ENCODE measurements around the gene TEKT3.

Gene TEKT3

DNA sequence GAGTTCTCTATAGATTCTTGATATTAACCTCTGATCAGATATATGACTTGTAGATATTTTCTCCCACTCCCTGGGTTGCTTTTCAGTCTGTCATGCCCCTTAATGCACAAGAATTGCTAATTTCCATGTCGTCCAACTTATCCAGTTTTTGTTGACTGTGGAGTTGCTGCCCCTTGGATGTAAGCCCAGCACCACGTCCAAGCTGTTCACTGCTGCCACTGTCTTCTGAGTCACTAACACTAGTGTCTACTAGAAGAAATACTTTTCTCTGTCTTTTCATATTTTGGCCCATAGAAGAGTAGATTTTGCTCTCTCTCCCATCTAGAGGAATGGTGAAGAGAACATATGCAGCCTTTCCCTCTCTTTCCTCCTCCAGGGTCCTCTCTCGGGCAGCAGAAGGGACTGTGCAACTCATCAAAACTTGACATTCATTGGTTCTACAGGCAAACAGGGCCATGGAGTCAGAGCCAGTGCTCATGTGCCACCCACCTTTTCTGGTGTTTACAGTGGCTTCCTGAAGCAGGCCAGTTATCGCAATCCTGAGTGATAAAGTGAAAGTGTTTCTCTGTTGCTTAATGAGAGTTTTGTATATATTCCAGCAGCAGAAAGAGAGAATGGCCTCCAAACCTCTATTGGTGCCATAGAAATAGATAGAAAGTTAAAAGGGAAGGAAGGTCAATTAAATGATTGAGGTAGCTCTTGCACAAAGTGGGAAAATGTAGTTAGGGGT, 53.7 kb downstream of the TEKT3 start:
- DNase-seq (ENCODE audit: low read depth): no peak
- TF ChIP-seq CTCF (IDR thresholded peaks at IDR 0.05; ENCODE audit: low read depth, low read length): no peak
- TF ChIP-seq, protein P1, sequence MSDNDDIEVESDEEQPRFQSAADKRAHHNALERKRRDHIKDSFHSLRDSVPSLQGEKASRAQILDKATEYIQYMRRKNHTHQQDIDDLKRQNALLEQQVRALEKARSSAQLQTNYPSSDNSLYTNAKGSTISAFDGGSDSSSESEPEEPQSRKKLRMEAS (IDR thresholded peaks at IDR 0.05; ENCODE audit: low read depth, low read length): no peak
- TF ChIP-seq POLR2A (IDR thresholded peaks at IDR 0.05; ENCODE audit: extremely low read depth, insufficient read length): no peak
- TF ChIP-seq MYC (IDR thresholded peaks at IDR 0.05; ENCODE audit: low read depth, low read length): no peak
- no peak overlapping the region for H3K4me3 ChIP-seq (ENCODE audit: low read depth, low read length)

DNA sequence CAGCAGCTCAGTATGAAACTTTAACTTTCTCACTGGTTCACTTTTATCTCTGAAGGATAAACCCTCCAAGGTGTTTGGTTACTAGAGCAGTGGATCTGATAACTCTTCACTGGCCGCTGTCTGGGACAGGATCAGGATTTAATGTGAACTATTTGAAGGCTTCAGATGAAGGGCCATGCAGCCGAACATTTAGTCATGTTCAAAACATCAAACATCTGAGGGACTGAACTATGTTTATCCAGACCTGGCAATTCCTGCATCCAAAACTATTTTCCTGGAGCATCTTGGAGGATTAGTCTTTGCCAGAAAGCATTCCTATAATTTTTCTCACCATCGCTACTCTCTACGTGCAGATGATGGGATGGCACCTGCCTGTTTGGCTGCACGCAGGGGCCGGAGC, 55.9 kb downstream of the TEKT3 start:
- TF ChIP-seq, protein P1 (IDR thresholded peaks at IDR 0.05; ENCODE audit: low read depth, low read length): no peak
- TF ChIP-seq CTCF (IDR thresholded peaks at IDR 0.05; ENCODE audit: low read depth, low read length) (no peak), MYC (IDR thresholded peaks at IDR 0.05; ENCODE audit: low read depth, low read length) (no peak), POLR2A (IDR thresholded peaks at IDR 0.05; ENCODE audit: extremely low read depth, insufficient read length) (no peak)
- H3K4me3 ChIP-seq (ENCODE audit: low read depth, low read length): no peak overlapping the region
- no peak for DNase-seq (ENCODE audit: low read depth)

DNA sequence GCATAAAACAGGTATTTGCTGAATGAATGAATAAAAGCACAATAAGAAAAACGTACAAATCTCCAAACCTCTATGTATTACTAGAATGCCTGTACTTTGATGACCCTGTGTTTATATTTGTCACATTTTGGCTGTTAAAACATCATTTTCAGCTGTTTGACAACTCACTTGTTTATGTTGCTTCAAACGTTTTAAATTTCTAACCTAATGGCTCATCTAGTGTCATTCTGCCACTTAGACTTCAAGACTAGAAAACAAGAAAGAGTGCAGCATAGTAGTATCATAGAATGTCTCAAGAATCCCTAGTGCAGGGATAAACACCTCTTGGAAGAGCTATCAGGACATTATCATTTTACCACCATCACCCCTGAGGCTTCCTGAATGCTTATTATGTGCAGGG, 56.9 kb downstream of the TEKT3 start:
- DNase-seq (ENCODE audit: low read depth): no peak
- H3K4me3 ChIP-seq (ENCODE audit: low read depth, low read length): no peak overlapping the region
- TF ChIP-seq POLR2A (IDR thresholded peaks at IDR 0.05; ENCODE audit: extremely low read depth, insufficient read length): no peak
- TF ChIP-seq, protein P1 (IDR thresholded peaks at IDR 0.05; ENCODE audit: low read depth, low read length): no peak
- TF ChIP-seq CTCF (IDR thresholded peaks at IDR 0.05; ENCODE audit: low read depth, low read length): no peak
- no peak for TF ChIP-seq MYC (IDR thresholded peaks at IDR 0.05; ENCODE audit: low read depth, low read length)

DNA sequence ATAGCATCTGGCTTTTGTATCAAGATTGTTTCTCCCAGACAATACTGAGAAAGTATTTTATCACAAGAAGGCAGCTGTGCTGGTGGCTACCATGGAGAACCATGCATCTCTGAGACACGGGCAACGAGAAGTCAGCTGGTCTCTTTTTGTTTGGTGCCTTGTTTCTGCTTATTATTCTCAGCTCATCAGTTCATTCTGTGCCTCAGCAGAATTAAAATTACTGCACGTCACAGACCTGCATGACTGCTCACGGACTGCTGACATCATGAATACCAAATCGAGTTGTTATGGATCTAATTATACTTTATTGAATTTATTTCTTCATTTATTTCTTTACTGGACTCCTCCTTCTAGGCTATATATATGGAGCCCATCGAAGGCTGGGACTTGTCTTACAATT, 57.3 kb downstream of the TEKT3 start:
- H3K4me3 ChIP-seq (ENCODE audit: low read depth, low read length): no peak overlapping the region
- TF ChIP-seq, protein P1 (IDR thresholded peaks at IDR 0.05; ENCODE audit: low read depth, low read length): no peak
- no peak for TF ChIP-seq CTCF (IDR thresholded peaks at IDR 0.05; ENCODE audit: low read depth, low read length)
- no peak for DNase-seq (ENCODE audit: low read depth)

GRCh38 chr17:15281909-15282308, 59.5 kb downstream of the TEKT3 start:
- DNase-seq (ENCODE audit: low read depth): no peak
- no peak for TF ChIP-seq POLR2A (IDR thresholded peaks at IDR 0.05; ENCODE audit: extremely low read depth, insufficient read length)
- TF ChIP-seq, protein P1 (IDR thresholded peaks at IDR 0.05; ENCODE audit: low read depth, low read length): no peak
- no peak for TF ChIP-seq CTCF (IDR thresholded peaks at IDR 0.05; ENCODE audit: low read depth, low read length)
- TF ChIP-seq MYC (IDR thresholded peaks at IDR 0.05; ENCODE audit: low read depth, low read length): no peak
- H3K4me3 ChIP-seq (ENCODE audit: low read depth, low read length): no peak overlapping the region

All from NB4 (cell line).